ENCODE measurements around the gene ERVH48-1. TPM values are rescaled to one million over a fixed set of nuclear protein-coding genes. Genes with fewer than 3 reads are reported as not detected.
A peak's percentile ranks its signal among the peaks of the same experiment; 100 is the strongest.
"Not testable (repeated sequence)": the region's sequence is repeated elsewhere in the genome, so short reads cannot be mapped to it uniquely, and the experiment has no call there.

Gene ERVH48-1
- total RNA-seq, 2 experiments from 2014 or later: 0.09 TPM; not detected in 1

- H4K20me1 ChIP-seq (ENCODE audit: insufficient read depth, low read length); H3K79me2 ChIP-seq (ENCODE audit: insufficient read depth, low read depth, low read length); H3K36me3 ChIP-seq (ENCODE audit: insufficient read depth, low read length); H2AFZ ChIP-seq (ENCODE audit: low read length); H3K27ac ChIP-seq (ENCODE audit: low read depth, low read length, poor library complexity, severe bottlenecking); intact Hi-C loops (cut with micrococcal nuclease; ENCODE audit: unreplicated experiment); BruUV-seq (replicated peaks); DNase-seq (ENCODE audit: low spot score); CTCF ChIA-PET (ENCODE audit: unreplicated experiment); H3K9me2 ChIP-seq (ENCODE audit: insufficient read depth, low read length); H3K9me3 ChIP-seq (ENCODE audit: low read length); H3K4me3 ChIP-seq (ENCODE audit: low read depth, low read length, poor library complexity, severe bottlenecking): not testable (repeated sequence)
- POLR2A ChIA-PET: interaction anchor here (0.7 kb wide), 1 partner anchor 1145 kb away, joined by 5 read pairs; no protein-coding TSS in a partner anchor
- Histone ChIP-seq H3K4me2 (ENCODE audit: low read length) (peak overlapping the region; percentile 25; the same call in 1 of the 2 replicates), H3K4me1 (ENCODE audit: insufficient read depth, low read length, poor library complexity, severe bottlenecking) (peaks cover 29% of the 10 kb centered on the region)
These were observed 7.1 kb upstream of the ERVH48-1 start for GRCh38 chr21:42932378-42933136.

- Histone ChIP-seq H3K4me2 (ENCODE audit: low read length) (peak overlapping the region; percentile 48), H3K9me3 (ENCODE audit: low read length) (no peaks in the 10 kb centered on the region), H4K20me1 (ENCODE audit: insufficient read depth, low read length) (no peaks in the 10 kb centered on the region), H3K79me2 (ENCODE audit: insufficient read depth, low read depth, low read length) (no peaks in the 10 kb centered on the region), H3K9me2 (ENCODE audit: insufficient read depth, low read length) (no peaks in the 10 kb centered on the region), H3K36me3 (ENCODE audit: insufficient read depth, low read length) (no peaks in the 10 kb centered on the region), H2AFZ (ENCODE audit: low read length) (peak overlapping the region; percentile 69; the same call in 1 of the 2 replicates), H3K4me3 (ENCODE audit: low read depth, low read length, poor library complexity, severe bottlenecking) (no peak overlapping the region), H3K4me1 (ENCODE audit: insufficient read depth, low read length, poor library complexity, severe bottlenecking) (peaks cover 21% of the 10 kb centered on the region), H3K27ac (ENCODE audit: low read depth, low read length, poor library complexity, severe bottlenecking) (peak overlapping the region; percentile 61)
- BruUV-seq (replicated peaks): no TSS peak
- peak; percentile 37 for DNase-seq (ENCODE audit: low spot score)
- POLR2A ChIA-PET: no interaction called here
- TF ChIP-seq EZH2phosphoT487 (IDR thresholded peaks at IDR 0.05; ENCODE audit: borderline replicate concordance, low read depth, low read length): no peak
- TF ChIP-seq CTCF (conservative IDR thresholded peaks at IDR 0.05; ENCODE audit: low read length): no peak
- intact Hi-C loops (cut with micrococcal nuclease; ENCODE audit: unreplicated experiment): no loop called here
- CTCF ChIA-PET (ENCODE audit: unreplicated experiment): interaction anchor here (0.6 kb wide), 1 partner anchor 1576 kb away, joined by 6 read pairs; no protein-coding TSS in a partner anchor
These were observed 6.3 kb upstream of the ERVH48-1 start for GRCh38 chr21:42931560-42932235.

GRCh38 chr21:42929969-42930368, 4.5 kb upstream of the ERVH48-1 start:
- no peak overlapping the region for H3K27ac ChIP-seq (ENCODE audit: low read depth, low read length, poor library complexity, severe bottlenecking)
- no peaks in the 10 kb centered on the region for H3K36me3 ChIP-seq (ENCODE audit: insufficient read depth, low read length)
- H3K4me3 ChIP-seq (ENCODE audit: low read depth, low read length, poor library complexity, severe bottlenecking): no peak overlapping the region
- peaks cover 19% of the 10 kb centered on the region for H3K4me1 ChIP-seq (ENCODE audit: insufficient read depth, low read length, poor library complexity, severe bottlenecking)
- no peaks in the 10 kb centered on the region for H4K20me1 ChIP-seq (ENCODE audit: insufficient read depth, low read length)
- H3K9me3 ChIP-seq (ENCODE audit: low read length): no peaks in the 10 kb centered on the region
- intact Hi-C loops (cut with micrococcal nuclease; ENCODE audit: unreplicated experiment): no loop called here
- BruUV-seq (replicated peaks): no TSS peak
- H3K79me2 ChIP-seq (ENCODE audit: insufficient read depth, low read depth, low read length): no peaks in the 10 kb centered on the region
- CTCF ChIA-PET (ENCODE audit: unreplicated experiment): no interaction called here
- POLR2A ChIA-PET: interaction anchor here (0.6 to 1.3 kb wide), 2 partner anchors 7 to 48 kb away, joined by 3 read pairs; no protein-coding TSS in a partner anchor
- DNase-seq (ENCODE audit: low spot score): no peak
- no peak overlapping the region for H3K4me2 ChIP-seq (ENCODE audit: low read length)
- no peaks in the 10 kb centered on the region for H3K9me2 ChIP-seq (ENCODE audit: insufficient read depth, low read length)
- TF ChIP-seq EZH2phosphoT487 (IDR thresholded peaks at IDR 0.05; ENCODE audit: borderline replicate concordance, low read depth, low read length): no peak
- no peak for TF ChIP-seq CTCF (conservative IDR thresholded peaks at IDR 0.05; ENCODE audit: low read length)
- no peak overlapping the region for H2AFZ ChIP-seq (ENCODE audit: low read length)

GRCh38 chr21:42927474-42928200, 2.2 kb upstream of the ERVH48-1 start:
- POLR2A ChIA-PET; H3K4me2 ChIP-seq (ENCODE audit: low read length); intact Hi-C loops (cut with micrococcal nuclease; ENCODE audit: unreplicated experiment); H3K79me2 ChIP-seq (ENCODE audit: insufficient read depth, low read depth, low read length); CTCF ChIA-PET (ENCODE audit: unreplicated experiment); H2AFZ ChIP-seq (ENCODE audit: low read length); BruUV-seq (replicated peaks); H4K20me1 ChIP-seq (ENCODE audit: insufficient read depth, low read length); H3K36me3 ChIP-seq (ENCODE audit: insufficient read depth, low read length); H3K4me3 ChIP-seq (ENCODE audit: low read depth, low read length, poor library complexity, severe bottlenecking); H3K9me3 ChIP-seq (ENCODE audit: low read length); H3K9me2 ChIP-seq (ENCODE audit: insufficient read depth, low read length); DNase-seq (ENCODE audit: low spot score); H3K27ac ChIP-seq (ENCODE audit: low read depth, low read length, poor library complexity, severe bottlenecking): not testable (repeated sequence)
- H3K4me1 ChIP-seq (ENCODE audit: insufficient read depth, low read length, poor library complexity, severe bottlenecking): peaks cover 36% of the 10 kb centered on the region
